ENCODE results near the gene TTC33.
"Not testable (repeated sequence)": the region's sequence is repeated elsewhere in the genome, so short reads cannot be mapped to it uniquely, and the experiment has no call there.

The TTC33 gene

GRCh38 chr5:40571729-40572128 is 184.0 kb downstream of the TTC33 start:
- DNase-seq (ENCODE audit: low read depth) = no peak

- no peak for DNase-seq (ENCODE audit: low read depth)
Measured at GRCh38 chr5:40570408-40571129, 185.2 kb downstream of the TTC33 start.

- no peak for DNase-seq (ENCODE audit: low read depth)
Measured at GRCh38 chr5:40569546-40570270, 186.1 kb downstream of the TTC33 start.

- no peak for DNase-seq (ENCODE audit: low read depth)
Measured at GRCh38 chr5:40568548-40568947, 187.2 kb downstream of the TTC33 start.

- not testable (repeated sequence) for DNase-seq (ENCODE audit: low read depth)
Measured at GRCh38 chr5:40563173-40563572, 192.6 kb downstream of the TTC33 start.

- no peak for DNase-seq (ENCODE audit: low read depth)
Measured at GRCh38 chr5:40560474-40561110, 195.2 kb downstream of the TTC33 start.

GRCh38 chr5:40559306-40559705 is 196.5 kb downstream of the TTC33 start:
- DNase-seq (ENCODE audit: low read depth) = no peak

- no peak for DNase-seq (ENCODE audit: low read depth)
Measured at GRCh38 chr5:40557501-40557900, 198.3 kb downstream of the TTC33 start.

- no peak for DNase-seq (ENCODE audit: low read depth)
Measured at GRCh38 chr5:40556811-40557210, 198.9 kb downstream of the TTC33 start.

GRCh38 chr5:40555886-40556285 is 199.9 kb downstream of the TTC33 start:
- DNase-seq (ENCODE audit: low read depth) = no peak

- DNase-seq (ENCODE audit: low read depth) = no peak
Measured at GRCh38 chr5:40554813-40555212, 200.9 kb downstream of the TTC33 start.

GRCh38 chr5:40554054-40554453 is 201.7 kb downstream of the TTC33 start:
- DNase-seq (ENCODE audit: low read depth) = no peak

- no peak for DNase-seq (ENCODE audit: low read depth)
Measured at GRCh38 chr5:40552981-40553380, 202.8 kb downstream of the TTC33 start.

GRCh38 chr5:40551496-40552491 is 204.0 kb downstream of the TTC33 start:
- peak; percentile 79 for DNase-seq (ENCODE audit: low read depth)

- no peak for DNase-seq (ENCODE audit: low read depth)
Measured at GRCh38 chr5:40550481-40550880, 205.3 kb downstream of the TTC33 start.

- no peak for DNase-seq (ENCODE audit: low read depth)
Measured at GRCh38 chr5:40549616-40550015, 206.1 kb downstream of the TTC33 start.

GRCh38 chr5:40547994-40548575 is 207.7 kb downstream of the TTC33 start:
- no peak for DNase-seq (ENCODE audit: low read depth)

- no peak for DNase-seq (ENCODE audit: low read depth)
Measured at GRCh38 chr5:40547557-40547956, 208.2 kb downstream of the TTC33 start.

GRCh38 chr5:40540301-40540700 is 215.5 kb downstream of the TTC33 start:
- DNase-seq (ENCODE audit: low read depth) = no peak

GRCh38 chr5:40524677-40525076 is 231.1 kb downstream of the TTC33 start:
- DNase-seq (ENCODE audit: low read depth) = no peak

GRCh38 chr5:40521925-40522324 is 233.8 kb downstream of the TTC33 start:
- no peak for DNase-seq (ENCODE audit: low read depth)
